Measurements from ENCODE around the gene MAEA.

MAEA gene

DNA sequence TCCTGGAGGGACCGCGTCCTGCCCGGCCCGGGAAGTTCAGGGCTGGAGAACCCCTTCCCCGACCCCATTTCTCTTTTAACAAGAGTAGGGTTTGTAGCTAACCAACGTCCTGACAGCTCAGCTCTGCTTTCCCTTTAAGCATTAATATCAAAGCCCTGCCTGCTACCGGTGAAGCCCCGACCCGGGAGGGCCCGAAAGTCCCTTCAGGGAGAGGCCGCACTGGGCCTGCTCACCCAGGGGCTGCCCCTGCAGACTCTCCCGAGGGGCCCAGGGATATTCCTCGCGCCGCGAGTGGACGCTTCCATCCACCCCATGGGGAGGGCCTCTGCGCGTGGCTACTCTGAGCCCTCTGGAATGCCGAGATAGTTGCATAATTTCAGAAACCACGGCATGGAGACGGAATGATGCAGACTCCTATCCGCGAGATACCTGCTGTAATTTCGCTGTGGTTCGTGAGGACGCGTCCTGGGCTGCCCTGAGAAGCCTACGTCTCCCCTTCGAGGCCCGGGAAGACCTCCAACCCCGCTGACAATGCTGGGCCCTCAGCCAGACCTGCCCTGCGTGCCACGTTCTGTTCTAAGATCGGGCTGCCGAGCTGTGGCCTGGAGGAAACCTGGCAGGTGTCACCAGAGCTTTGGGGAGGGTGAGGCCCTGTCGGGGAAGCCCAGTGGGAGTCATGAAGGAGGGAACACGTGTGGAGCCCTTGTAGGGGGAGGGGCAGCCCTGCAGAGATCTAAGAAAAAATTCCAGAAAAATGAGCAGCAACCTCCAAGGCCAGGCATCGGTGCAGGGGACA, 39.8 kb upstream of the MAEA start:
- ATAC-seq: peak; percentile 17 to 23

DNA sequence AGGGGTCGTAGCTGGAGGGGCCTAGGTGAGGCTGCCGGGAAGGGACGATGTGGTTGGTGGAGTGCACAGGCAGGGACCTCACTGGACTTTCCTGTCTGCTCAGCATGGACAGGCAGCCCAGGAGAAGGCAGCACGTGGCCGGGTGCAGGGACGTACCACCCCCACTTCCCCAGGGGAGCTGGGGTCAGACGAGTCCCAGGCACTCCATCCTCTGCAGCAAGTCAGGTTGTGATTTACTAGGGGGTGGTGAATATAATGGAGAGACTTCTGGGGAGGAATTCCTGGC, 39.2 kb upstream of the MAEA start:
- ATAC-seq: no peak

DNA sequence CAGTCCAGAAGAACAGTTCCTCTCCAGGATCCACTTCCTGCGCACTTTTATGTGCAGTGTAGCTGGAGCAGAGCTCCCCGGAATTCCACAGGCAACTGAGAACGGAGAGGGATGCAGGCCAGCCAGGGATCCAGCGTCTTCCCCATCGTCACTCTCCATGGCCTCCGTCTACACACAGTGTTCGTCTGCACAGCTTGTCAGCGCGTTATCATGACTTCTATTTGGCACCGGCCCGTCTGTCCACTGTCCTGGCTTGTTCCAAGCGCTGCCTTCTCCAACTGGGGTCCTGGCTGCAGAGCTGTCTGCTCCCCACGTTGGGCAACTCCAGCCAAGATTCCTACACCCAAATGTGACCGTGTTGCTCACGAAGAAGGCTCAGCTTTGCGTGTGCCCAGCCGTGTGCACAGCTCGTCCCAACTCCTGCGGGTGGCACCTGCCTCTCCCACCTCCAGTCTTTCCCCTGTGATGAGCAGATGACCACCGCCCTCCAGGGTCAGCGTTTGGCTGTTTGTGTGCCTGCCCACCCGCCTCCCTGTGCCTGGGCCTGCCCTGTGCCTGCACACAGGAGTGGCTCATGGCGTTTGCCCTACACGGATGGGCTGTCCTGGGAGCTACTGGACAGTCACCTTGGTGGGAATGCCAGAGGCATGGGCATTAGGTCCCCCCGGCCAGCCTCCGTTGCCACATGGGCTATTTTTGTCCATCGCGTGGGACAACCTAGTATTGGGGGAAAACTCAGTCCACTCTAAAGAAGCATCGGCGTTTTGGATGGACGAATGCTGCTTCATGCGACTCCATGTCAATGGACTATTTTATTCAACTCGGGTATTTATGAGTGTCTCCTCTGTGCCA, 38.5 kb upstream of the MAEA start:
- ATAC-seq: no peak

GRCh38 chr4:1251773-1252066, 38.0 kb upstream of the MAEA start:
- no peak for ATAC-seq

- no peak for ATAC-seq
Observed at GRCh38 chr4:1252928-1253492, 36.7 kb upstream of the MAEA start.

DNA sequence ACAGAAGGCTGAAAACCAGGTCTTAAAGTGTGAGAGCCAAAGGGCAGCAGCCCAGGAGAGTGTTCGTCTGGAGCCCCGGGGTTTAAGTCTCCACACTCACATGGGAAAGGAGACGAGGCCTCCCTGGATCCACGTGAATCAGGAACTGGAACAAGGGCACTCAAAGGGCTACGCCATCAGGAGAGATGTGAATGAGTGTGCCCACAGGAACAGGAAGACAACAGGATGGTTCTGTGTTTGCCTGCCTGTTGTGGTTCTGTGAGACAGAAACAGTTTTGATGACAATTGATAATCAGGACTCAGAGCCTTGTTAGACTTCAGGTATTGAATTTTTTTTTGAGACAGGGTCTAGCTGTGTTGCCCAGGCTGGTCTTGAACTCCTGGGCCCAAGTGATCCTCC, 35.9 kb upstream of the MAEA start:
- ATAC-seq: no peak

- no peak for ATAC-seq
Observed at GRCh38 chr4:1255151-1255550, 34.5 kb upstream of the MAEA start.

GRCh38 chr4:1255699-1256098, 34.0 kb upstream of the MAEA start:
- peak; percentile 71 to 75 for ATAC-seq

GRCh38 chr4:1258457-1258856, 31.2 kb upstream of the MAEA start:
- no peak for ATAC-seq

GRCh38 chr4:1259966-1260365, 29.7 kb upstream of the MAEA start:
- ATAC-seq: no peak

GRCh38 chr4:1260418-1261106, 29.1 kb upstream of the MAEA start:
- no peak for ATAC-seq

- no peak for ATAC-seq
Observed at GRCh38 chr4:1261107-1261928, 28.4 kb upstream of the MAEA start.

GRCh38 chr4:1264942-1265341, 24.7 kb upstream of the MAEA start:
- ATAC-seq: no peak

DNA sequence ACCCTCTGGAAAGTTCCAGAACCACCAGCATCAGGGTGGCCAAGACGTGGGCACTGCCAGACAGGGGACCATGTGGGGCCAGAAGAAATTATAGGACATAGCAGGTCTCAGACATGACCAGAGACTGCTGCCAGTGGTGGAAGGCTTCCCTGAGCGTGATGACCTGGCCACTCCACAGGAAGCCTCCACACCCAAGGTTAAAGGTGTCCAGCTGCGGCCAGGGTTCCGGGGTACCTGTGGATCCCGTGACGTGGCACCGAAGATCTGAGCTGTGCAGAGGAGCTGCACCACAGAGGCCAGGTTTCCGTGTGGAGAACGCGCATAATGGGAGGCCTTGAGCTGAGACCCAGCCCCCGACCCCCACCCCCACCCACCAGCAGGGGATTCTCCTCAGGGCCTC, 24.3 kb upstream of the MAEA start:
- no peak for ATAC-seq

DNA sequence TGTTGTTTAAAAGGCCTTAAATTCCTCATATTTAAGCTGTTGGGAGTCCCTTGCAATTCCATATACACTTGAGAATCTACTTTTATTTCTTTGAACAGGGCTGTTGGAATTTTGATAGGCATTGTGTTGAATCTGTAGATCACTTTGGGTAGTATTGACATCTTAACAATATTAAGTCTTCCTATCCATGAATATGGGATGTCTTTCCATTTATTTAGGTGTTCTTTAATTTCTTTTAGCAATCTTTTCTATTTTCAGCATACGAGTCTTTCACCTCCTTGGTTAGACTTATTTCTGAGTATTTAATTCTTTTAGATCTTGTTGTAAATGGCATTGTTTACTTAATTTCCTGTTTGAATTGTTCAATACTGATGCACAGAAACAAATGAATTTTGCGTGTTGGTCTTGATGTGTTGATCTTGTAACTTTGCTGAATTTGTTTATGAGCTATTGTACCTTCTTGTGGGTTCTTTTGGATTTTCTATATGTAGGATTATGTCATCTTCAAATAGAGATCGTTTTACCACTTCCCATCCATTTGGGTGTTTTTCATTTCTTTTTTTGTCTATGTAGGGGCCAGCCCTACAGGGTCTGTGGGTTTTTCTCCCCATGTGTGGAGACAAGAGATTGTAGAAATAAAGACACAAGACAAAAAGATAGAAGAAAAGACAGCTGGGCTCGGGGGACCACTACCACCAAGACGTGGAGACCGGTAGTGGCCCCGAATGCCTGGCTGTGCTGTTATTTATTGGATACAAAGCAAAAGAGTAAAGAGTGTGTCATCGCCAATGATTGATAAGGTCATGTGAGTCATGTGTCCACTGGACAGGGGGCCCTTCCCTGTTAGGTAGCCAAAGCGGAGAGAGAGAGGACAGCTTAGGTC, 22.6 kb upstream of the MAEA start:
- ATAC-seq: peak; percentile 54 to 66

- ATAC-seq: no peak
Observed at GRCh38 chr4:1269209-1269608, 20.5 kb upstream of the MAEA start.

GRCh38 chr4:1271686-1272085, 18.0 kb upstream of the MAEA start:
- no peak for ATAC-seq

DNA sequence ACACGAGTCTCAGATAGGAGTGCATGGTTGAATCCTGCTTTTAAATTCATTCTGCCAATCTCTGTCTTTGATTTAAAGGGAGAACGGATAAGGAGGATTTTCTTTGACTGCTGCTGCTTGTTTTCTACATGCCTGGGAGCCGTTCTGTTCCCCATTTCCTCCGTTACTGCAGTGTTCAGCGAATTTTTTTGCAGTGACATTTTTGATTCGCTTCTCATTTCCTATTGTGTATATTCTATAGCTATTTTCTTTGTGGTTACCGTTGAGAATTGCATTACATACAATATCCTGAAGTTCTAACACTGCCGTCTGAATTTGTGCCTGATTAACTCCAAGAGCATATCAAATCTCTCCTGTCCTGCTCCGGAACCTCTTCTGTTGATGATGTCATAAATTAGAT, 14.8 kb upstream of the MAEA start:
- ATAC-seq: no peak

GRCh38 chr4:1276984-1277383, 12.7 kb upstream of the MAEA start:
- ATAC-seq: no peak

DNA sequence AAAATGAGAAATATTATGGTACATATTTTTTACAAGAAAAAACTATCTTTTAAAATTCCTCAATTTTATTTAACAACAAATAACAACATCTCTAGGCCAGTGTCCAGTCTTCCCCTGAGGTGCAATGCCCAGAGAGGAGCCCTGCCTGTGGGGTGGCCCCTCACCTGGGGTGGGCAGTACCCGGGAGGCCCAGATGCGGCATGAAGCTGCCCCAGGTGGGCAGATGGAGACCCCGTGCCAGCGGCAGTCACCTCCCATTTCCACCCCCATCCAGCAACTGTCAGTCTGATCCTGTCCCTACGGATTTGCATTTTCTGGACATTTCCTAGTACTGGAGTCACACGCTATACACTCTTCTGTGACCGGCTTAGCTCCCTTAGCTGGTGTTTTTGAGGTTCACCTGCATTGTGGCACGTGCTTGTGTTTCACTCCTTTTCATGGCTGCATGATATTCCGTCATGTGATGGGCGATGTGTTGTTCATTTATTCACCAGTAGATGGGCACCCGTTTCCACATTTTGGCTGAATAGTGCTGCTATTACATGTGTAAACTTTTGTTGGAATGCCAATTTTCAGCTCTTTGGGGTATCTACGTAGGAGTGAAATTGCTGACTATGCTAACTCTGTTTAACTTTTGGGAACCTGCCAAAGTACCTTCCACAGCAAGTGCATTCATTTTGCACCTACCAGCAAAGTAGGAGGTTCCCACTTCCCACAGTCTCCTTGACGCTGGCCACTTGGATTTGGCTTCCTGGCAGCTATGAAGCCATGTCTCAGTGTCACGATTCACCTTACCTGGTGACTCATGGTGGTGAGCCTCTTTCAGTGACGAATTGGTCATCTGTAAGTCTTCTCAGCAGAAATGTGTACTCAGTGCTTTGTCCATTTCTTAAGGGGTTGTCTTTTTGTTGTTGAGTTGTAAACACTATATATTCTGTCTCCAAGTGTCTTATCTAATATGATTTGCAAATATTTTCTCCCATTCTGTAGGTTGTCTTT, 11.7 kb upstream of the MAEA start:
- no peak for ATAC-seq

All from activated CD4-positive, CD25-positive, alpha-beta regulatory T cell treated with anti-CD3 and anti-CD28 coated beads, Interleukin-2, amount 50 U/mL, for 24 hours (primary cell).